Esophagus squamous epithelium (tissue), 5 donors: ENCODE data around the gene MRC2. TPM values are rescaled to one million over a fixed set of nuclear protein-coding genes. Genes with fewer than 3 reads are reported as not detected.

Source experiments
- DNase-seq: peaks from one replicate; lab custom pipeline; 2025; lab: John Stamatoyannopoulos, UW
- H3K27ac ChIP-seq, 4 donors: fragments of 200-600 bp; sonication (generic); one replicate each; pipeline ENCODE4 v1.5.1; 2016 to 2019; ENCODE audit warnings: mild to moderate bottlenecking in 1 of 4
- H3K27me3 ChIP-seq, 4 donors: fragments of 200-600 bp; sonication (generic); 1 replicate in 3 of 4; 2 replicates in 1 of 4; pipeline versions ENCODE4 v1.5.1 to v1.6.0; 2017 to 2021; ENCODE audit warnings: antibody characterized with exemption in 1 of 4
- H3K36me3 ChIP-seq, 3 donors: fragments of 200-600 bp; sonication (generic); one replicate each; pipeline ENCODE4 v1.5.1; 2016 to 2019
- H3K4me1 ChIP-seq, 3 donors: fragments of 200-600 bp; sonication (generic); one replicate each; pipeline ENCODE4 v1.5.1; 2017 to 2019
- H3K4me3 ChIP-seq, 4 donors: fragments of 200-600 bp; sonication (generic); 1 replicate in 3 of 4; 2 replicates in 1 of 4; pipeline ENCODE4 v1.5.1; 2016 to 2019; ENCODE audit warnings: mild to moderate bottlenecking in 2 of 4, moderate library complexity in 1 of 4
- H3K9me3 ChIP-seq, 3 donors: fragments of 200-600 bp; sonication (generic); one replicate each; pipeline ENCODE4 v1.5.1; 2016 to 2019
- CTCF ChIP-seq, 6 experiments: fragments of 450-650 bp in 4 of 6; fragments of 200-600 bp in 2 of 6; sonication (generic) in 2 of 6; IDR thresholded peaks; one replicate each; pipeline ENCODE4 v1.5.1; 2016 to 2019; ENCODE audit warnings: antibody characterized with exemption in 6 of 6, mild to moderate bottlenecking in 4 of 6, moderate library complexity in 4 of 6
- POLR2A ChIP-seq, 4 donors: fragments of 450-650 bp; IDR thresholded peaks; one replicate each; pipeline ENCODE4 v1.6.1; 2017; ENCODE audit warnings: antibody characterized with exemption in 4 of 4, mild to moderate bottlenecking in 4 of 4, moderate library complexity in 3 of 4
- WGBS, 2 donors: methylation state at CpG; one replicate each; pipeline ENCODE4 v1.1.5; 2018; 5-methylcytosine and 5-hydroxymethylcytosine counted together
- intact Hi-C: fragments of 100-400 bp; cut with DNase I; formaldehyde crosslinking; loops from one replicate; pipeline ENCODE4 v1.15.0; 2022
- total RNA-seq, 4 donors: library from RNA; depleted of rRNA; stranded (reverse); fragments of >200 nt; gene quantifications; one replicate each; pipeline ENCODE4 v1.1.0, GENCODE V29; 2016
- donor health status: DM: yes; HTN: yes; CAD: no.

Gene MRC2
- total RNA-seq, 4 donors from 2014 or later, result 38.8 to 64.7 (median 61.6) TPM

GRCh38 chr17:62662855-62663254 is 35.4 kb downstream of the MRC2 start:
- no peak overlapping the region for H3K27ac ChIP-seq
- peaks cover 0 to 31% (median 0%) of the 10 kb centered on the region in 3 donors for H3K36me3 ChIP-seq
- H3K4me1 ChIP-seq, result peaks cover 0 to 24% (median 2%) of the 10 kb centered on the region in 3 donors
- TF ChIP-seq CTCF (IDR thresholded peaks at IDR 0.05) (no peak), POLR2A (IDR thresholded peaks at IDR 0.05) (no peak)
- WGBS, 2 donors, result 72 to 83% methylated on average over 6 of the region's 6 CpGs
- intact Hi-C loops, result no loop called here
- DNase-seq, result no peak
- no peaks in the 10 kb centered on the region for H3K9me3 ChIP-seq
- no peaks in the 10 kb centered on the region for H3K27me3 ChIP-seq
- no peak overlapping the region for H3K4me3 ChIP-seq

- intact Hi-C loops, result no loop called here
- H3K9me3 ChIP-seq, result no peaks in the 10 kb centered on the region
Observed at GRCh38 chr17:62663304-62663703, 35.8 kb downstream of the MRC2 start.

GRCh38 chr17:62664336-62665120 is 37.1 kb downstream of the MRC2 start:
- Histone ChIP-seq H3K4me1 (peaks cover 0 to 40% (median 15%) of the 10 kb centered on the region in 3 donors), H3K9me3 (no peaks in the 10 kb centered on the region), H3K27ac (no peak overlapping the region), H3K27me3 (no peaks in the 10 kb centered on the region), H3K36me3 (peaks cover 0 to 29% (median 0%) of the 10 kb centered on the region in 3 donors), H3K4me3 (no peak overlapping the region)
- TF ChIP-seq POLR2A (IDR thresholded peaks at IDR 0.05), result no peak
- intact Hi-C loops, result no loop called here
- DNase-seq, result no peak
- WGBS, 2 donors, result 92 to 100% methylated on average over 1 to 12 of the region's 25 CpGs

More at GRCh38 chr17:62663304-62663703, 35.8 kb downstream of the MRC2 start:
- Histone ChIP-seq H3K27me3 (no peaks in the 10 kb centered on the region), H3K4me3 (no peak overlapping the region), H3K4me1 (peaks cover 0 to 28% (median 6%) of the 10 kb centered on the region in 3 donors), H3K36me3 (peaks cover 0 to 29% (median 0%) of the 10 kb centered on the region in 3 donors), H3K27ac (no peak overlapping the region)
- no peak for TF ChIP-seq POLR2A (IDR thresholded peaks at IDR 0.05)
- TF ChIP-seq CTCF (IDR thresholded peaks at IDR 0.05), result no peak
- no peak for DNase-seq
- WGBS, 2 donors, result 71 to 77% methylated on average over 6 of the region's 6 CpGs

- H3K36me3 ChIP-seq, result peaks cover 0 to 29% (median 0%) of the 10 kb centered on the region in 3 donors
- intact Hi-C loops, result no loop called here
- H3K4me3 ChIP-seq, result no peak overlapping the region
- no peaks in the 10 kb centered on the region for H3K9me3 ChIP-seq
- no peak overlapping the region for H3K27ac ChIP-seq
- H3K27me3 ChIP-seq, result no peaks in the 10 kb centered on the region
- TF ChIP-seq POLR2A (IDR thresholded peaks at IDR 0.05) (no peak), CTCF (IDR thresholded peaks at IDR 0.05) (no peak)
- WGBS, 2 donors, result 67% methylated on average over 1 of the region's 3 CpGs; no CpG with 5 or more reads in 1 of the 2 donors
- H3K4me1 ChIP-seq, result peaks cover 0 to 48% (median 23%) of the 10 kb centered on the region in 3 donors
- no peak for DNase-seq
Observed at GRCh38 chr17:62665599-62665998, 38.1 kb downstream of the MRC2 start.

- Histone ChIP-seq H3K36me3 (peaks cover 0 to 29% (median 0%) of the 10 kb centered on the region in 3 donors), H3K27me3 (no peaks in the 10 kb centered on the region), H3K4me3 (no peak overlapping the region), H3K9me3 (no peaks in the 10 kb centered on the region), H3K27ac (peak overlapping the region in 2 of 4 donors; percentile 60 to 62), H3K4me1 (peaks cover 0 to 54% (median 29%) of the 10 kb centered on the region in 3 donors)
- no peak for TF ChIP-seq POLR2A (IDR thresholded peaks at IDR 0.05)
- no peak for TF ChIP-seq CTCF (IDR thresholded peaks at IDR 0.05)
- no peak for DNase-seq
- WGBS, 2 donors, result 87 to 88% methylated on average over 7 of the region's 30 CpGs
- intact Hi-C loops, result no loop called here
Observed at GRCh38 chr17:62666061-62666800, 38.8 kb downstream of the MRC2 start.
